NCI-H2171 treated with DMSO at 0.1 percent for 48 hours (cell line): Measurements from ENCODE around the gene SLC17A7.

Source experiments
- DNase-seq: peaks from one replicate; lab custom pipeline; 2025; lab: John Stamatoyannopoulos, UW

SLC17A7 gene

DNA sequence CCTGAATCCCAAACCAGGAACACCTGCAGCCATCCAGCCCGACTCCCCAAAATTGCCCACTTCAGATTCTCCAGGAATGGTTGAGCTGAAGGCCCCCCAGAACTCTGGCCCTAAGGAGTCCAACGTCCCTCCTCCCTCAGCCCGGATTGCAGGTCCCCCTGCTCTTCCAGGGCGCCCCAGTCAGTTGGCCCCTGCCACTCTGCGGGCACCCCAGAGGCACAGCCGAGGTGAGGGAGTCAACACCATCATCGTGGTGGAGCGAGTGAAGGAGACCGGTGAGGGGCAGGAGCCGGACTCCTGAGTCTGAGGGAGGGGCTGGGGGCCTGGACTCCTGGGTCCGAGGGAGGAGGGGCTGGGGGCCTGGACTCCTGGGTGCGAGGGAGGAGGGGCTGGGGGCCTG lies 14.0 kb downstream of the SLC17A7 start:
- no peak for DNase-seq

- DNase-seq, result peak; percentile 85
Measured at GRCh38 chr19:49425922-49426592, 15.3 kb downstream of the SLC17A7 start.

DNA sequence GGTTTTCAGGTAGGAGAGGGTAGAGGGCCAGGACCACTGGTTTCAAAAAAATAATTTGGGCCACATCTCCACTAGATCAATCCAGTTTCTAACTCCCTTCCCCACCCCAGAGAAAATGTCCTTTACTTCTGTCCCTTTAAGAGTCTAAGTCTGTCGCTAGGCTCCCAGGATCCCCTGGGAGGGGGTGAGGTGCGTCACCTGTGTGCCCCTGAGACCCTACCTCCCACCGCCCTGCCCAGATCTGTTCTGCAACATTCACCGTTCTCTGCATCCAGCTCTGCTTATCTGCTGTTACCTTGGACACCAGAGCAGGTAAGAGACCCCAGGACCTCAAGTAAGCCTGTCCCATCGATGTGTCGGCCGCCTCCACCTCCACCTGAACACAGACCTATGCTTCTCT lies 16.1 kb downstream of the SLC17A7 start, which contains the start of gene GFY:
TSS of gene GFY (plus strand) at position 211 of the 400 bp plus-strand sequence. CDS start 1,043 bp downstream, outside the sequence.
- DNase-seq, result no peak

GRCh38 chr19:49423985-49424303 lies 17.4 kb downstream of the SLC17A7 start:
- DNase-seq, result no peak

- DNase-seq, result no peak
Measured at GRCh38 chr19:49423071-49423984, 18.0 kb downstream of the SLC17A7 start, which contains the start of gene PTH2. TSS of gene PTH2 (minus strand) at chr19:49423441. CDS start at chr19:49423339, 102 bp downstream.

- no peak for DNase-seq
Measured at GRCh38 chr19:49422407-49423070, 18.8 kb downstream of the SLC17A7 start.

GRCh38 chr19:49421878-49422202 lies 19.5 kb downstream of the SLC17A7 start:
- DNase-seq, result no peak

DNA sequence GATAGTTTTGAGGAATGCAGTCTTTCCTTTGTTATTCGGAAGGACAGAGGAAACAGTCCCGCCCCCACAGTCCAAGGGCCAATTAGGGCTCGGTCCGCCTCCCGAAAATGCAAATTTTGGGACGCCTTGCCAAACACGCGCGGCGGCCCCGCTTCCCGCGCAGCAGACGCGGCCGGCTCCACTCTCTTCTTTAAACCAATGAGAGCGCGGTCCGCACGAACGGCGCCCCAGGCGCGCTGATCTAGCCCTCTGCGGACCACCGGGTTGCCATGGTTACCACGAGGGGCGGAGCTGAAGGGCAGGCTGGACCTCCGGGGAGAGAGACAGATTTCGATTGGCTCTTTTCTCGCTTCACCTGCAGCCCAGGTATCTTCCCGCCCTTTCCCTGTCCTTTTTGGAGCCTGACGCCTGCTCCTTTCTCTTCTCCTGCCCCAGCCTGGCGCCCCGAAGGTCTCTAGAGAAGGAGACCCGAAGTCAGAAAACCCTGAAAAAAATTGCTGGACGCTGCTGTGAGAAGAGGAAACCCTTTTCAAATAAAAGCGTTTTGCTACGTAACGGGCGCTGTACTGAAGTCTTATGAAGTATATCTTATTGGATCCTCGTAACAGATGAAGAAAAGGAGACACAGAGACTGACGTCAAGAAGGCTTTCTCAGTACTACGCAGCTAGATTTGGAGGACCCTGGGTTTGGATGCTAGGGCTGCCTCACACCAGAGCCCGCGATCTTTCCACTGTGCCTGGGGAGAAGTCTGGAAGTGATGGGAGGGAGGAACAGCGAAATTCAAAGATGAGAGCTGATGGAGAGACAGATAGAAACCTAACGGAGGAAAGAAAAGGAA lies 20.1 kb downstream of the SLC17A7 start:
- DNase-seq, result no peak

DNA sequence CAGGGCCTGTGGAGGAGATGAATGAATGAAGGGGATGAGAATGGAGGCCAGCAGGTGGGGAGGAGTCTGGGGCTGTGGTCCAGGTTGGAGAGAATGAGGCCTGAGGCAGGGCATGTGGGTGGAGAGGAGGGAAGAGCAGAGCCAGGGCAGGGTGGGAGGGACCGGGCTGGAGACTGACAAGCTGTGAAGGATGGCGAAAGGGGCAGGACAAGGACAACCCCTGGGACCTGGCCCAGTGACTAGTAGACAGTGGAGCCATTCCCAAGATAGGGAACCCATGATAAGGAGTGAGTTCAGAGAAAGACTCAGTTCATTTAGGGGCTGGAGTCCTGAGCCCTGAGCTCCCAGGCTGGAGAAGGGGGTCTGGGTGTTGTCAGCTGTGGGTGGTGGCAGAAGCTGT lies 21.1 kb downstream of the SLC17A7 start:
- DNase-seq, result no peak

DNA sequence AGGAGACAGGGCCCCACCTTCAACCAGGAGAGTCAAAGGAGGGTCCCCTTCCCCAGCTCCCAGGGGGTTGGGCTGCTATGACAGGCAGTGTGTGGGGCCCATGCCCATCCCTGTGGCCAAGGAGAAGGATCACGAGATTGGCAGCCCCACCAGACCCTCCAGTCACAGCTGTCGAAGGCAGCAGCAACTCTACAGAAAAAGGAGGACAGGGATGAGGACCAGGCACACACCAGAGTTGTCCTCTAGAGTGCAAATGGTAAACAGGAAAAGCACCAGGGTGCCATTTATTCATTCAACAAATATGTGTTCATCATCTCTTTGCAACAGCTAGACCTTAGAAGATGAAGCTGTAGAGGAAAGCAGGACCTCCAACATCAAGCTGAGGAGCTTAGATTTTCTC lies 22.2 kb downstream of the SLC17A7 start:
- no peak for DNase-seq

GRCh38 chr19:49418511-49418910 lies 22.8 kb downstream of the SLC17A7 start:
- no peak for DNase-seq

DNA sequence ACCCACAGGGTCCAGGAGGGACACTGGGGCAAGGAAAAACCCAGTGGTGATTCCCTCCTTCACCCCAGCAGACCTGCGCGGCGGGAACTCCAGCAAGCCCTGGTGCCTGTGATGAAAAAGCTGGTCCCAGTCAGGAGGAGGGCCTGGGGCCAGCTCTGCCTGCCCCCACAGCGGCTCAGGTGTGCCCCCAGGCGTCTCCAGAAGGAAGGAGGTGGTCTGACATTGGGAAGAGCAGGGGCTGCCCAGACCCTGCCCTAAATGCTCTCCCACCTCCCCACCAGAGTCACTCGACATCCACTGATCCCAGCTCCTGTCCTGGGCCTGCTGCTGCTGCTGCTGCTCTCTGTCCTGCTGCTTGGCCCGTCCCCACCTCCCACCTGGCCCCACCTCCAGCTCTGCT lies 24.2 kb downstream of the SLC17A7 start:
- DNase-seq, result no peak

- DNase-seq, result no peak
Measured at GRCh38 chr19:49415810-49416200, 25.5 kb downstream of the SLC17A7 start.

DNA sequence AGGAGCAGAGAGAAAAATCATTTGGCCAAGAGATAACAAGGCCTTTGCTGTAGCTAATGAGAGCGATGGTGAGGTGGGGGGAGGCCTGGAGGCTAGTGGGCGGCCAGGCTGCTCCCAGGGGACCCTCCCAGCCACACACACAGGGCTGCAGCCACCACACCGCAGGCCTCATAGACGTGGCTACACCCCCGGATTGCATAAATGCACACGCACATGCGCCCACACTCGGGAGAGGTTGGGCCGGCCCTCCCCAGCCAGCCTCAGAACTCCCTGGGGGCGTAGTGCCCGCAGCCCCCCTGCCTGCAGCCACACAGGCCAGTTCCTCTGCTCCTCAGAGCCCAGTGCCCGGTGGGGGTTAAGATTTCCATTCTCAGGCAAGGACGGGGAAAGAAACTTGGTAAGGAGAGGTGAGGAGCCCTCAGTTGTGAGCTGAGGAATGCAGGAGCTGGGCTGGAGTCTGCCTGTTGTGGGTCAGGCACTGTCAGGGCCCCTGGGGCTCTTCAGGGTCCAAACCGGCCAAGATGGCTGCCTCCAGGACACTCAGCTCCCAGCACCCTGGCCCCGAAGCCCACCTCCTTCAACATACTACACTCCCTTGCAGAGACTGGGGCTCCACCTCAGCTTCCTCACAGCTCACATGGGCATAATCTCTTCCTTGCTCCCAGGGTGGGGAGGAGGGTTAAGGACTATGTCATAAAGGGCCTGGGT lies 26.1 kb downstream of the SLC17A7 start:
- no peak for DNase-seq

DNA sequence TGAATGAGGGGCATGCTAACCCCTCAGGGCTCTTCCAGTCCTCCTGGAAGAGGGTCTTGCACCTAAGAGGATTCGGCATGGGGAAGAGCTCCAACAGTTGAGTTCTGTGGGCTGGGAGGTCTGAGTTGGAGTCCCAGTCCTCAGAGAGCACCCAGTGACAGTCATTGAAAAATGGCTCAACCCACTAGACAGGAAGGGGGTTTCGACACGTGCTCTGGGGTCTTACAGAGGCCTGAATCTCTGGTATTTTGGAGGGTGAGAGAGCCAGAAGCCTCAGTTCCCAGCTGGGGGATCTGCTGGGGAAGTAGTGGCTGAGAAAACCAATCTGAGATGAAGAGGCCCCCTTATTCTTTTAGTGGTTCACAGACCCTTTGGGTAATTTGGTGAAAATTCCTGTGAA lies 27.1 kb downstream of the SLC17A7 start:
- DNase-seq, result no peak

- no peak for DNase-seq
Measured at GRCh38 chr19:49413348-49413747, 28.0 kb downstream of the SLC17A7 start.

GRCh38 chr19:49411681-49412326 lies 29.5 kb downstream of the SLC17A7 start:
- DNase-seq, result no peak

- DNase-seq, result no peak
Measured at GRCh38 chr19:49409441-49410029, 31.8 kb downstream of the SLC17A7 start.

DNA sequence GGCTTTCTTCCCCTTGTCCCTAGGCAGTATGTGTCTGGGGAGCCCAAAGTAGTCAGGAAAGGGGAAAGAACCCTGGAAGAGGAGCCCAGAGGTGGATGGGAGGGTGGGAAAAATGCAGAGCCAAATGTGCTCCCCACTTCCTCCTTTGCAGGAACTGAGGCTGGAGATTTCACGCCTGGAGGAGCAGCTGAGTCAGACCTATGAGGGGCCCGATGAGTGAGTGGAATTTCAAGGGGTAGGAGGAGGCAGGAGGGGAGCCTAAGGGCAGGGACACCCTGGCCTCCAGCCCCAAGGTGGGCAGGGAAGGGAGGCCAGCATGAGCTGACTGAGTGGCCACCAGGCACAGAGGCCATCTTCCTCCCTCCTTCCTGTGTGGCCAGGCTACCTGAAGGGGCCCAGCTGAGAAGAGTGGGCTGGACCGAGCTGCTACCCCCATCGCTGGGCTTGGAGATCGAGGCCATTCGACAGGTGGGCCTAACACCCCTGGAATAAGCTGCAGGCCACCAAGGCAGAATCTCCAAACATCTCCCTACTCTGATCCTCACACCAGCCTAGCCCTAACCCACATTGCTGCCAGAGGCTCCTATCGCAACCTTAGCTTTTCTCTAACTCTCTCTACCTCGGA lies 32.4 kb downstream of the SLC17A7 start:
- DNase-seq, result no peak

- no peak for DNase-seq
Measured at GRCh38 chr19:49407482-49408015, 33.8 kb downstream of the SLC17A7 start.
